ENCODE measurements around the gene ERO1A.

DNA sequence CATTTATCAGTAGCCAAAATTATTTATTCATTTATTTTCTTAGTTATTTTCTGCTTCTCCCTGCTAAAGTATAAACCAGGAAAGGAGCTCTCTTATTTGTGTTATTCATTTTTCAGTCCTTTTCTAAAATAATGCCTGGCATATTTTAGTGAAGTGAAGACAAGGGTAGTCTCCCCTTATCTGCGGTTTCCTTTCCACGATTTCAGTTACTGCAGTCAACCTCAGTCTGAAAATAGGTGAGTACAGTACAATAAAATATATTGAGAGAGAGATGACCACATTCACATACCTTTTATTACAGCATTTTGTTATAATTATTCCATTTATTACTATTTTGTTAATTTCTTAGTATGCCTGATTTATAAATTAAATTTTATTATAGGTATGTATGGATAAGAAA, 85.2 kb downstream of the ERO1A start:
- TF ChIP-seq, protein P1, sequence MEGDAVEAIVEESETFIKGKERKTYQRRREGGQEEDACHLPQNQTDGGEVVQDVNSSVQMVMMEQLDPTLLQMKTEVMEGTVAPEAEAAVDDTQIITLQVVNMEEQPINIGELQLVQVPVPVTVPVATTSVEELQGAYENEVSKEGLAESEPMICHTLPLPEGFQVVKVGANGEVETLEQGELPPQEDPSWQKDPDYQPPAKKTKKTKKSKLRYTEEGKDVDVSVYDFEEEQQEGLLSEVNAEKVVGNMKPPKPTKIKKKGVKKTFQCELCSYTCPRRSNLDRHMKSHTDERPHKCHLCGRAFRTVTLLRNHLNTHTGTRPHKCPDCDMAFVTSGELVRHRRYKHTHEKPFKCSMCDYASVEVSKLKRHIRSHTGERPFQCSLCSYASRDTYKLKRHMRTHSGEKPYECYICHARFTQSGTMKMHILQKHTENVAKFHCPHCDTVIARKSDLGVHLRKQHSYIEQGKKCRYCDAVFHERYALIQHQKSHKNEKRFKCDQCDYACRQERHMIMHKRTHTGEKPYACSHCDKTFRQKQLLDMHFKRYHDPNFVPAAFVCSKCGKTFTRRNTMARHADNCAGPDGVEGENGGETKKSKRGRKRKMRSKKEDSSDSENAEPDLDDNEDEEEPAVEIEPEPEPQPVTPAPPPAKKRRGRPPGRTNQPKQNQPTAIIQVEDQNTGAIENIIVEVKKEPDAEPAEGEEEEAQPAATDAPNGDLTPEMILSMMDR (conservative IDR thresholded peaks at IDR 0.05; ENCODE audit: low read depth, low read length) = no peak
- TF ChIP-seq EZH2 (IDR thresholded peaks at IDR 0.05; ENCODE audit: low read length, unreplicated experiment) = no peak
- TF ChIP-seq EZH2phosphoT487 (IDR thresholded peaks at IDR 0.05; ENCODE audit: borderline replicate concordance, low read length) = no peak

All from PC-3 (cell line).